Hematopoietic multipotent progenitor cell (in vitro differentiated cells): ENCODE data around the gene APOBEC3H. TPM values are rescaled to one million over a fixed set of nuclear protein-coding genes. Genes with fewer than 3 reads are reported as not detected.

Source experiments
- DNase-seq, 3 donors: peaks; one replicate each; pipeline ENCODE4 v3.0.0-alpha.2; 2011 to 2015; ENCODE audit warnings: low read depth in 2 of 3, low spot score in 2 of 3
- small RNA-seq: library from RNA; depleted of rRNA; stranded (forward); fragments of <200 nt; gene quantifications from one replicate; pipeline ENCODE3, GENCODE V24; 2012
- total RNA-seq: library from RNA; depleted of rRNA; stranded (reverse); fragments of >200 nt; gene quantifications from one replicate; pipeline ENCODE4 v1.2.3, GENCODE V29; 2012

Gene APOBEC3H
- total RNA-seq, 1 donor = 0.27 TPM

DNA sequence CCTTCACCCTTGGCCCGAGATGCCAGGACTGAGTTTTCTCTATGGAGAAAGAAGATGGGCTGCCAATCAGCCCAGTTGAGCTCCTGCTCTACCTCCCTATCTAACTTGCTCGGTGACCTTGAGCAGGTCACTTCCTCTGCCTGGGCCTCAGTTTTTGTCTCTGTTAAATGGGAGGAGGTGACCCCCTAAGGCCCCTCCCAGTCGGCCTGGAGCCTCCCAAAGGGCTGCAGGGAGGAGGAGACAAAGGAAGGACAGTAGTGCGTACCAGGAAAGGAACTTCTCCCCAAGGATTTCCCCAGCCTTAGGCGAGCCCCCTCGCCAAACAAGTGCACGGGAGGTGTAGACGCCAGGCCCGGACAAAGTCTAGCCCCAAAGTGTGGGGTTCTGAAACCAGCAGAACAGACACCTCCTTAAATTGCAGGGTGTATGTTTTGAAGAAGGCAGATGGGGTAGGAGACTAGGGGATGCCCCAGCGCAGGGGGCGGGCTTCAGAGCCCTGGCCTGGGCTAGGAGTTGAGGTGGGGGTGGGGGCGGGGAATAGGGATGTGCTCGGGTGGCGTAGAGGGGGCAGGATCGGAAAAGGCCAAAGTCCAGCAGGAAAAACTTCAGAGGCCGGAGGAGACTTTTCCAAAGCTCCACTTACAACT is 54.4 kb downstream of the APOBEC3H start:
- no peak for DNase-seq

GRCh38 chr22:39152024-39152510 is 55.0 kb downstream of the APOBEC3H start:
- no peak for DNase-seq

GRCh38 chr22:39152511-39153219 is 55.6 kb downstream of the APOBEC3H start, which contains the start of gene CBX7:
Gene CBX7 (minus strand): TSS chr22:39152680. CDS start chr22:39152444, 236 bp downstream.
- DNase-seq = peak; percentile 84 to 96 (median 88)

- no peak for DNase-seq
Observed at GRCh38 chr22:39153220-39153717, 56.2 kb downstream of the APOBEC3H start.

Small RNA genes lying within 50 kb of the gene (small RNA-seq; reads per million reads assigned to genes)
- gene AL022318.2 = not detected
- gene COX5BP7 = not detected

Other genes with a start within 250 kb of the APOBEC3H start
- 15.6 TPM for gene CBX6, start 225.0 kb upstream of the APOBEC3H start, total RNA-seq
- gene APOBEC3A, start 139.6 kb upstream of the APOBEC3H start, total RNA-seq = 1.9 TPM
- gene APOBEC3B, start 114.9 kb upstream of the APOBEC3H start, total RNA-seq = 1.6 TPM
- gene APOBEC3C, start 83.0 kb upstream of the APOBEC3H start, total RNA-seq = 12.9 TPM
- 7.3 TPM for gene APOBEC3D, start 76.1 kb upstream of the APOBEC3H start, total RNA-seq
- gene APOBEC3F, start 56.4 kb upstream of the APOBEC3H start, total RNA-seq = 8.9 TPM
- 38.8 TPM for gene APOBEC3G, start 20.0 kb upstream of the APOBEC3H start, total RNA-seq
- gene CBX7, start 55.4 kb downstream of the APOBEC3H start, total RNA-seq = 10.0 TPM
- 0.27 TPM for gene PDGFB, start 147.7 kb downstream of the APOBEC3H start, total RNA-seq
- 10,531 TPM for gene RPL3, start 222.4 kb downstream of the APOBEC3H start, total RNA-seq